Measurements from ENCODE around the gene CAPN8. TPM values are rescaled to one million over a fixed set of nuclear protein-coding genes. Genes with fewer than 3 reads are reported as not detected.

CAPN8 gene
- total RNA-seq, 1 experiment from 2014 or later = 94.7 TPM

DNA sequence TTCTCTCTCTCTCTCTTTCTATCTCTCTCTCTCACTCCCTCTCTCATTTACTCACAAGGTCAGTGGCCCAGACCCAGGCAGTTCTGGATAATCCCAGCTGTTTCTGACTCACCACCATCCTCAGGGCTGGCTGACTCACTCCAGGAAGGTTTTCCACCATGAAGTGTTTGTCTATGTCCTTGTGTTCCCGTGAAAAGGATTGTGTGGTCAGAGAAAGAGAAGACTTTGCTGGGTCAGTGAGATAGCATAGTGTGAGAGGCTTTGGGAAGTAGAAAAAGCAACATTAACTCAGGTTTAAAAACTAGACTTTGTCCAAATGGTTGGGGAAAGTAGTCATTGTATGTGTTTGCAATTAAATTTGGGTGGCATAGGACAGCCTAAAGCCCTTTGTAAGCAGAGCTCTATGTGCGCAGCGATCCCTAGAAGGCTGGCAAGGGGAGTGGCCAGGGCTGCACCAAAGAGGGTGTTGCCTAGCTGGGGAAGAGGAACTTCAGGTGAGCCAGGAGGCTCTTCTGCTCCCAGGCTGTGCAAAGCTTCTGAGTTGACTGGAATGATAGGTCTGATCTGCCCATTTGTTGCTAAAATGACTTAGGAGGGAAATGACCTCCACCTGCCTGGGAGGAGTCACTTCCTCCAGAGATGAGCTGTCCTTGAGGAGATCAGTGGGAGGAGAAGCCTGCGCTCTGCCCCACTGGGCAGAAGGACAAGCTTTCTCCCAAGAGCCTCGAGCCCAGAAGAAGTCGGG, 41.9 kb upstream of the CAPN8 start:
- intact Hi-C loops (cut with micrococcal nuclease; ENCODE audit: unreplicated experiment) = loop anchor here (2.0 to 10.0 kb wide), 5 partner anchors 65 to 1217 kb away; partner anchors contain the start of genes DNAH14 and TP53BP2
- no peaks in the 10 kb centered on the region for H3K9me2 ChIP-seq (ENCODE audit: insufficient read depth)
- CTCF ChIA-PET = interaction anchor here (0.6 to 1.3 kb wide), 6 partner anchors 9 to 863 kb away, joined by 3 to 5 read pairs (median 4); no protein-coding TSS in a partner anchor
- peak overlapping the region; percentile 96 for H3K27ac ChIP-seq
- TSS peak; percentile 10 for BruUV-seq (replicated peaks)
- peak overlapping the region; percentile 45; the same call in 1 of the 2 replicates for H3K4me3 ChIP-seq
- peaks cover 82% of the 10 kb centered on the region for H3F3A ChIP-seq (ENCODE audit: insufficient read depth, low read depth)
- no peaks in the 10 kb centered on the region for H3K27me3 ChIP-seq (ENCODE audit: insufficient read depth, low read depth)
- H4K20me1 ChIP-seq (ENCODE audit: insufficient read depth) = no peaks in the 10 kb centered on the region
- peaks cover 94% of the 10 kb centered on the region for H3K4me1 ChIP-seq (replicated peaks; ENCODE audit: insufficient read depth)
- peak; percentile 86 to 96 for DNase-seq
- POLR2A ChIA-PET (ENCODE audit: unreplicated experiment) = interaction anchor here (0.5 to 2.5 kb wide), 7 partner anchors 11 to 344 kb away, joined by 3 to 11 read pairs (median 4); partner anchors contain the start of gene TP53BP2
- TF ChIP-seq, protein P1, sequence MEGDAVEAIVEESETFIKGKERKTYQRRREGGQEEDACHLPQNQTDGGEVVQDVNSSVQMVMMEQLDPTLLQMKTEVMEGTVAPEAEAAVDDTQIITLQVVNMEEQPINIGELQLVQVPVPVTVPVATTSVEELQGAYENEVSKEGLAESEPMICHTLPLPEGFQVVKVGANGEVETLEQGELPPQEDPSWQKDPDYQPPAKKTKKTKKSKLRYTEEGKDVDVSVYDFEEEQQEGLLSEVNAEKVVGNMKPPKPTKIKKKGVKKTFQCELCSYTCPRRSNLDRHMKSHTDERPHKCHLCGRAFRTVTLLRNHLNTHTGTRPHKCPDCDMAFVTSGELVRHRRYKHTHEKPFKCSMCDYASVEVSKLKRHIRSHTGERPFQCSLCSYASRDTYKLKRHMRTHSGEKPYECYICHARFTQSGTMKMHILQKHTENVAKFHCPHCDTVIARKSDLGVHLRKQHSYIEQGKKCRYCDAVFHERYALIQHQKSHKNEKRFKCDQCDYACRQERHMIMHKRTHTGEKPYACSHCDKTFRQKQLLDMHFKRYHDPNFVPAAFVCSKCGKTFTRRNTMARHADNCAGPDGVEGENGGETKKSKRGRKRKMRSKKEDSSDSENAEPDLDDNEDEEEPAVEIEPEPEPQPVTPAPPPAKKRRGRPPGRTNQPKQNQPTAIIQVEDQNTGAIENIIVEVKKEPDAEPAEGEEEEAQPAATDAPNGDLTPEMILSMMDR (conservative IDR thresholded peaks at IDR 0.05) = no peak
- no peak for TF ChIP-seq EZH2 (IDR thresholded peaks at IDR 0.05; ENCODE audit: low read depth)
- no peak overlapping the region for H2AFZ ChIP-seq
- H3K36me3 ChIP-seq (ENCODE audit: low read depth) = no peaks in the 10 kb centered on the region
- no peaks in the 10 kb centered on the region for H3K9me3 ChIP-seq (ENCODE audit: insufficient read depth, low read depth)
- peaks cover 47% of the 10 kb centered on the region for H3K79me2 ChIP-seq (ENCODE audit: low read depth)
- H3K4me2 ChIP-seq = peak overlapping the region; percentile 87

GRCh38 chr1:223706077-223706973, 40.8 kb upstream of the CAPN8 start:
- Histone ChIP-seq H2AFZ (no peak overlapping the region), H3K79me2 (ENCODE audit: low read depth) (peaks cover 43% of the 10 kb centered on the region), H3K36me3 (ENCODE audit: low read depth) (no peaks in the 10 kb centered on the region), H3K4me1 (replicated peaks; ENCODE audit: insufficient read depth) (peaks cover 94% of the 10 kb centered on the region), H3K27ac (peak overlapping the region; percentile 96), H4K20me1 (ENCODE audit: insufficient read depth) (no peaks in the 10 kb centered on the region), H3K4me2 (peak overlapping the region; percentile 87), H3K27me3 (ENCODE audit: insufficient read depth, low read depth) (no peaks in the 10 kb centered on the region), H3K4me3 (peak overlapping the region; percentile 30; the same call in 1 of the 2 replicates), H3K9me3 (ENCODE audit: insufficient read depth, low read depth) (no peaks in the 10 kb centered on the region), H3F3A (ENCODE audit: insufficient read depth, low read depth) (peaks cover 82% of the 10 kb centered on the region), H3K9me2 (ENCODE audit: insufficient read depth) (no peaks in the 10 kb centered on the region)
- intact Hi-C loops (cut with micrococcal nuclease; ENCODE audit: unreplicated experiment) = loop anchor here (2.0 to 10.0 kb wide), 5 partner anchors 66 to 1218 kb away; partner anchors contain the start of genes DNAH14 and TP53BP2
- ChIA-PET CTCF (interaction anchor here (0.6 to 0.7 kb wide), 2 partner anchors 10 to 1117 kb away, joined by 3 to 6 read pairs; no protein-coding TSS in a partner anchor), POLR2A (ENCODE audit: unreplicated experiment) (interaction anchor here (0.7 to 2.5 kb wide), 3 partner anchors 13 to 890 kb away, joined by 5 to 11 read pairs (median 6); no protein-coding TSS in a partner anchor)
- no peak for TF ChIP-seq EZH2 (IDR thresholded peaks at IDR 0.05; ENCODE audit: low read depth)
- TF ChIP-seq, protein P1 (conservative IDR thresholded peaks at IDR 0.05) = no peak
- DNase-seq = peak; percentile 85 to 92
- no TSS peak for BruUV-seq (replicated peaks)

Data from PC-9 (cell line).